H9 (cell line): ENCODE data around the gene EEF1AKMT2. TPM values are rescaled to one million over a fixed set of nuclear protein-coding genes. Genes with fewer than 3 reads are reported as not detected.

ENCODE experiments used
- DNase-seq: peaks from one replicate; pipeline ENCODE4 v3.0.0-alpha.2; 2017
- H2AFZ ChIP-seq: one replicate; pipeline ENCODE4 v1.6.1; 2013; ENCODE audit warnings: mild to moderate bottlenecking, low read length, control low read depth, moderate library complexity
- H2AK5ac ChIP-seq: 2 replicates; pipeline ENCODE4 v1.6.1; 2013; ENCODE audit warnings: low read length, control low read depth, mixed read lengths; ENCODE audit not compliant: insufficient read length
- H2BK120ac ChIP-seq: one replicate; pipeline ENCODE4 v1.6.1; 2013; ENCODE audit warnings: low read depth, mild to moderate bottlenecking, low read length, control low read depth, inconsistent platforms; ENCODE audit not compliant: poor library complexity, severe bottlenecking
- H2BK12ac ChIP-seq: 2 replicates; pipeline ENCODE4 v1.6.1; 2013; ENCODE audit warnings: low read length, control low read depth, mixed read lengths, low read depth; ENCODE audit not compliant: insufficient read length
- H2BK15ac ChIP-seq: 2 replicates; pipeline ENCODE4 v1.6.1; 2013; ENCODE audit warnings: low read depth, low read length, control low read depth
- H2BK20ac ChIP-seq: one replicate; pipeline ENCODE4 v1.6.1; 2013; ENCODE audit warnings: low read depth, mild to moderate bottlenecking, low read length, control low read depth, inconsistent platforms; ENCODE audit not compliant: poor library complexity, severe bottlenecking
- H2BK5ac ChIP-seq: 2 replicates; pipeline ENCODE4 v1.6.1; 2013; ENCODE audit warnings: low read length, control low read depth, mixed read lengths; ENCODE audit not compliant: insufficient read length
- H3K14ac ChIP-seq: 2 replicates; pipeline ENCODE4 v1.6.1; 2013; ENCODE audit warnings: low read length, control low read depth; ENCODE audit not compliant: insufficient read depth
- H3K18ac ChIP-seq: 2 replicates; pipeline ENCODE4 v1.6.1; 2013; ENCODE audit warnings: low read depth, mild to moderate bottlenecking, mixed read lengths, low read length, control low read depth; ENCODE audit not compliant: insufficient read length
- H3K23ac ChIP-seq: 2 replicates; pipeline ENCODE4 v1.6.1; 2013; ENCODE audit warnings: low read length, control low read depth, mixed read lengths, low read depth; ENCODE audit not compliant: insufficient read length
- H3K23me2 ChIP-seq: 2 replicates; pipeline ENCODE4 v1.6.1; 2013; ENCODE audit warnings: low read depth, mild to moderate bottlenecking, mixed read lengths, low read length, control low read depth; ENCODE audit not compliant: insufficient read length, poor library complexity, severe bottlenecking
- H3K27ac ChIP-seq: 2 replicates; pipeline ENCODE4 v1.5.1; 2013; ENCODE audit warnings: low read length, control low read depth, mixed read lengths, low read depth; ENCODE audit not compliant: insufficient read length
- H3K27me3 ChIP-seq: 2 replicates; pipeline ENCODE4 v1.6.1; 2013; ENCODE audit warnings: low read length, control low read depth, inconsistent platforms; ENCODE audit not compliant: insufficient read depth
- H3K4ac ChIP-seq: 2 replicates; pipeline ENCODE4 v1.6.1; 2013; ENCODE audit warnings: low read depth, mild to moderate bottlenecking, control low read depth, inconsistent platforms, low read length, moderate library complexity
- H3K4me1 ChIP-seq: 2 replicates; pipeline ENCODE4 v1.6.1; 2013; ENCODE audit warnings: low read length, control low read depth, inconsistent platforms; ENCODE audit not compliant: insufficient read depth
- H3K4me2 ChIP-seq: 2 replicates; pipeline ENCODE4 v1.6.1; 2013; ENCODE audit warnings: low read length, control low read depth, mixed read lengths; ENCODE audit not compliant: insufficient read length, insufficient read depth
- H3K56ac ChIP-seq: 2 replicates; pipeline ENCODE4 v1.6.1; 2013; ENCODE audit warnings: low read depth, mild to moderate bottlenecking, mixed read lengths, low read length, control low read depth; ENCODE audit not compliant: insufficient read length
- H3K79me1 ChIP-seq: 2 replicates; pipeline ENCODE4 v1.6.1; 2013; ENCODE audit warnings: low read depth, mild to moderate bottlenecking, moderate library complexity, low read length, control low read depth, inconsistent platforms; ENCODE audit not compliant: insufficient read depth, poor library complexity, severe bottlenecking
- H3K79me2 ChIP-seq: 2 replicates; pipeline ENCODE4 v1.6.1; 2013; ENCODE audit warnings: low read length, control low read depth, inconsistent platforms; ENCODE audit not compliant: insufficient read depth
- H3K9ac ChIP-seq: 2 replicates; pipeline ENCODE4 v1.6.1; 2013; ENCODE audit warnings: low read length, control low read depth, mixed read lengths; ENCODE audit not compliant: insufficient read length; ENCODE audit errors: extremely low read depth
- H3K9me3 ChIP-seq: one replicate; pipeline ENCODE4 v1.6.1; 2013; ENCODE audit warnings: low read depth, low read length, inconsistent platforms; ENCODE audit not compliant: control insufficient read depth
- H3T11ph ChIP-seq: one replicate; pipeline ENCODE4 v1.6.1; 2013; ENCODE audit warnings: mild to moderate bottlenecking, low read length, control low read depth, inconsistent platforms
- H4K20me1 ChIP-seq: one replicate; pipeline ENCODE4 v1.6.1; 2013; ENCODE audit not compliant: control insufficient read depth, insufficient read length, insufficient read depth
- H4K5ac ChIP-seq: 2 replicates; pipeline ENCODE4 v1.6.1; 2013; ENCODE audit warnings: low read depth, mild to moderate bottlenecking, mixed read lengths, low read length, control low read depth; ENCODE audit not compliant: insufficient read length
- H4K8ac ChIP-seq: replicated peaks from 2 replicates; pipeline ENCODE4 v1.6.1; 2013; ENCODE audit warnings: low read length, control low read depth, mixed read lengths, low read depth; ENCODE audit not compliant: insufficient read length
- H4K91ac ChIP-seq: 2 replicates; pipeline ENCODE4 v1.6.1; 2013; ENCODE audit warnings: low read depth, mild to moderate bottlenecking, moderate library complexity, mixed read lengths, low read length, control low read depth; ENCODE audit not compliant: insufficient read length
- H3K27ac Mint-ChIP-seq, 3 experiments: 2 replicates in 2 of 3; 3 replicates in 1 of 3; pipeline ENCODE4 v1.8.0; 2020 to 2021; ENCODE audit warnings: mixed read lengths in 3 of 3, mild to moderate bottlenecking in 1 of 3, moderate library complexity in 1 of 3
- H3K27me3 Mint-ChIP-seq: 2 replicates; pipeline ENCODE4 v1.8.0; 2021; ENCODE audit warnings: low read depth, mild to moderate bottlenecking, moderate library complexity, mixed read lengths
- H3K36me3 Mint-ChIP-seq, 3 experiments: 2 replicates in 2 of 3; 3 replicates in 1 of 3; pipeline ENCODE4 v1.8.0; 2020 to 2021; ENCODE audit warnings: low read depth in 3 of 3, mixed read lengths in 3 of 3; ENCODE audit not compliant: insufficient read depth in 1 of 3
- H3K4me1 Mint-ChIP-seq, 2 experiments: 2 replicates each; pipeline ENCODE4 v1.8.0; 2020; ENCODE audit warnings: mixed read lengths in 2 of 2
- H3K4me3 Mint-ChIP-seq, 2 experiments: 2 replicates in 1 of 2; 3 replicates in 1 of 2; pipeline ENCODE4 v1.8.0; 2020 to 2021; ENCODE audit warnings: mild to moderate bottlenecking in 2 of 2, mixed read lengths in 2 of 2, moderate library complexity in 1 of 2
- H3K9me3 Mint-ChIP-seq, 2 experiments: 2 replicates in 1 of 2; 3 replicates in 1 of 2; pipeline ENCODE4 v1.8.0; 2020; ENCODE audit warnings: mild to moderate bottlenecking in 2 of 2, mixed read lengths in 2 of 2, moderate library complexity in 1 of 2
- CTCF ChIP-seq: fragments of 200-600 bp; sonication (generic); conservative IDR thresholded peaks from 3 replicates; pipeline ENCODE4 v1.8.0; 2021; ENCODE audit warnings: antibody characterized with exemption, mild to moderate bottlenecking
- WGBS: extraction: QIAGEN DNeasy Blood & Tissue Kit; methylation state at CpG from one replicate; pipeline ENCODE4 v1.1.7; 2013; ENCODE audit warnings: missing lambda C conversion rate, low lambda C conversion rate, mixed read lengths; ENCODE audit not compliant: insufficient read length; ENCODE audit errors: extremely low coverage; 5-methylcytosine and 5-hydroxymethylcytosine counted together
- total RNA-seq: library from RNA; stranded (reverse); gene quantifications from 2 replicates; pipeline ENCODE4 v1.2.1, GENCODE V29; 2021

EEF1AKMT2 gene
- total RNA-seq, 1 experiment from 2014 or later: 19.0 TPM

- H2BK20ac ChIP-seq: no peak within 1 kb of the TSS
- H2AFZ ChIP-seq: no peak within 1 kb of the TSS
- no peak within 1 kb of the TSS for H3K23ac ChIP-seq
- no peaks in the 10 kb centered on the region for H3K79me2 ChIP-seq
- H2BK15ac ChIP-seq: no peak within 1 kb of the TSS
- H3K4ac ChIP-seq: no peak within 1 kb of the TSS
- H3K56ac ChIP-seq: no peak within 1 kb of the TSS
- H3K14ac ChIP-seq: peak within 1 kb of the TSS; percentile 41; the same call in 1 of the 2 replicates
- H2BK5ac ChIP-seq: no peak within 1 kb of the TSS
- H3K23me2 ChIP-seq: peaks cover 9% of the 10 kb centered on the region
- H3K27ac ChIP-seq: no peak within 1 kb of the TSS
- H3K79me1 ChIP-seq: no peaks in the 10 kb centered on the region
- peak within 1 kb of the TSS; percentile 15 for H3K9ac ChIP-seq
- H3K4me2 ChIP-seq: peak within 1 kb of the TSS; percentile 97
- Mint-ChIP-seq H3K27ac (no peak within 1 kb of the TSS; a peak in 2 of 7 replicates), H3K36me3 (peaks cover 0 to 5% (median 3%) of the 10 kb centered on the region in 3 experiments; a peak in 6 of 7 replicates), H3K4me3 (peak within 1 kb of the TSS; percentile 88 to 95), H3K9me3 (no peaks in the 10 kb centered on the region), H3K27me3 (peaks cover 39% of the 10 kb centered on the region), H3K4me1 (peaks cover 44% of the 10 kb centered on the region in 2 experiments)
- peaks cover 16% of the 10 kb centered on the region; the same call in 1 of the 2 replicates for H3K4me1 ChIP-seq
- no peak within 1 kb of the TSS for H4K91ac ChIP-seq
- TF ChIP-seq CTCF: no peak
- no peak within 1 kb of the TSS for H4K5ac ChIP-seq
- H4K20me1 ChIP-seq: no peaks in the 10 kb centered on the region
- H2BK120ac ChIP-seq: no peak within 1 kb of the TSS
- peak within 1 kb of the TSS; percentile 63 for H3K18ac ChIP-seq
- H3K27me3 ChIP-seq: peaks cover 6% of the 10 kb centered on the region; the same call in 1 of the 2 replicates
- DNase-seq: peak; percentile 77
- no peak within 1 kb of the TSS for H3T11ph ChIP-seq
- no peaks in the 10 kb centered on the region for H3K9me3 ChIP-seq
- no peak within 1 kb of the TSS for H2BK12ac ChIP-seq
- H2AK5ac ChIP-seq: no peak within 1 kb of the TSS
- WGBS: no CpG with 5 or more reads among the region's 100 CpGs
- H4K8ac ChIP-seq: no peak within 1 kb of the TSS
Observed at GRCh38 chr10:124744102-124745050, 47.3 kb downstream of the EEF1AKMT2 start, which contains the start of gene FAM53B. Gene FAM53B, minus strand, starts transcription at chr10:124744378. Its CDS starts 37,665 bp downstream, at chr10:124706713.
